Heart right ventricle (tissue), 16 donors: ENCODE data around the gene CYP2S1. TPM values are rescaled to one million over a fixed set of nuclear protein-coding genes. Genes with fewer than 3 reads are reported as not detected.
A peak's percentile ranks its signal among the peaks of the same experiment; 100 is the strongest.

Experiments used
- ATAC-seq, 8 donors: fragments of 200-7000 bp; cut with Tn5 transposase; one replicate each; pipeline ENCODE4 v1.9.1; 2020; ENCODE audit warnings: mild to moderate bottlenecking in 8 of 8, moderate library complexity in 8 of 8, moderate number of reproducible peaks in 1 of 8
- DNase-seq, 2 donors: peaks; one replicate each; pipeline ENCODE4 v3.0.0-alpha.2; 2020
- H3K27ac ChIP-seq, 10 donors: fragments of 200-600 bp; sonication (generic) in 2 of 10; one replicate each; pipeline versions ENCODE4 v1.5.0 to v1.8.0; 2020 to 2022; ENCODE audit warnings: mild to moderate bottlenecking in 3 of 10
- H3K27me3 ChIP-seq, 7 donors: fragments of 200-600 bp; one replicate each; pipeline ENCODE4 v1.8.0; 2021 to 2022; ENCODE audit warnings: mild to moderate bottlenecking in 2 of 7
- H3K36me3 ChIP-seq, 9 donors: fragments of 200-600 bp; sonication (generic) in 1 of 9; one replicate each; pipeline versions ENCODE4 v1.5.0 to v1.8.0; 2020 to 2022; ENCODE audit warnings: mild to moderate bottlenecking in 2 of 9
- H3K4me1 ChIP-seq, 9 donors: fragments of 200-600 bp; sonication (generic) in 1 of 9; one replicate each; pipeline versions ENCODE4 v1.5.0 to v1.8.0; 2020 to 2022; ENCODE audit warnings: mild to moderate bottlenecking in 4 of 9
- H3K4me3 ChIP-seq, 10 donors: fragments of 200-600 bp; sonication (generic) in 2 of 10; one replicate each; pipeline versions ENCODE4 v1.5.0 to v1.8.0; 2020 to 2022; ENCODE audit warnings: mild to moderate bottlenecking in 7 of 10, moderate library complexity in 2 of 10
- H3K9me3 ChIP-seq, 11 donors: fragments of 200-600 bp in 10 of 11; sonication (generic) in 2 of 11; one replicate each; pipeline versions ENCODE4 v1.5.0 to v1.8.0; 2013 to 2022; ENCODE audit warnings: mild to moderate bottlenecking in 2 of 11, control low read depth in 1 of 11, moderate library complexity in 1 of 11
- CTCF ChIP-seq, 9 donors: fragments of 200-600 bp; sonication (generic) in 2 of 9; IDR thresholded peaks; one replicate each; pipeline versions ENCODE4 v1.5.0 to v1.8.0; 2021 to 2022; ENCODE audit warnings: antibody characterized with exemption in 9 of 9, mild to moderate bottlenecking in 5 of 9, moderate library complexity in 1 of 9
- WGBS, 2 donors: extraction: QIAGEN DNeasy Blood & Tissue Kit; methylation state at CpG; one replicate each; pipeline ENCODE4 v1.1.7; 2013; ENCODE audit warnings: inconsistent platforms in 1 of 2; 5-methylcytosine and 5-hydroxymethylcytosine counted together
- intact Hi-C, 10 donors: fragments of 100-400 bp; cut with DNase I; formaldehyde crosslinking; loops; one replicate each; pipeline versions ENCODE4 v1.11.1 to v1.14.2; 2022
- polyA plus RNA-seq, 2 donors: library from polyadenylated mRNA; stranded (reverse); fragments of 200-250 nt; gene quantifications; one replicate each; pipeline ENCODE4 v1.2.3, GENCODE V29; 2013
- total RNA-seq, 10 donors: library from RNA; stranded (reverse); fragmentation: NEBNext Ultra II Directional in 3 of 10; extraction: Animal tissue kit (Norgen Biotek cat#: 25700) in 3 of 10; gene quantifications; one replicate each; pipeline versions ENCODE4 v1.2.1 to v1.2.4, GENCODE V29; 2021 to 2023
- donor health status: Arrhythmogenic right ventricular cardiomyopathy.
- donor health status: ischemic (EF 13 %, LVEDD 7.1; RV severe dilation, severe dysfunction).
- donor health status: healthy with polysubstance abuse.
- donor health status: DM: no; HTN: yes; CAD: no.
- donor health status: DM: no; HTN: no; CAD: no.
- donor health status: ischemic (EF 25% LVEDD 6.9; RV normal size, moderate dysfunction).
- donor health status: ischemic (EF 25% LVEDD 5.7; RV mildly dilated, moderate dysfunction).
- donor health status: healthy.
- donor health status: DM: yes; HTN: yes; CAD: no.
- donor health status: Ischemic cardiomyopathy.
- donor health status: ischemic (EF 35%, LVEDD 5.7; RV mildly dilated, moderate dysfunction).
- donor health status: nonischemic (EF 11% LVEDD 7.7; RV severe dilation, severe dysfunction).
- donor health status: DM: yes; HTN: yes; CAD: no.
- donor health status: PGD.
- donor health status: ischemic (EF 29% LVEDD 5.4; RV normal size, mild dysfunction).
- donor health status: nonischemic (EF 23%, LVEDD 6.1; RV moderate dilation, normal function).

CYP2S1 gene
- total and polyA plus RNA-seq, 12 donors, result 0.29 to 1.1 (median 0.44) TPM; not detected in 5

- H3K36me3 ChIP-seq, result peaks cover 0 to 97% (median 20%) of the 10 kb centered on the region in 9 donors
- peak in 2 of 8 donors; percentile 30 to 37 for ATAC-seq
Observed at GRCh38 chr19:41245843-41246242, 52.8 kb downstream of the CYP2S1 start.

GRCh38 chr19:41248895-41249294 is 55.9 kb downstream of the CYP2S1 start:
- TF ChIP-seq CTCF (IDR thresholded peaks at IDR 0.05), result no peak
- Histone ChIP-seq H3K27me3 (peaks cover 0 to 5% (median 0%) of the 10 kb centered on the region in 7 donors), H3K36me3 (peaks cover 0 to 94% (median 26%) of the 10 kb centered on the region in 9 donors), H3K4me3 (no peak overlapping the region), H3K4me1 (peaks cover 0 to 4% (median 0%) of the 10 kb centered on the region in 9 donors), H3K27ac (no peak overlapping the region), H3K9me3 (no peaks in the 10 kb centered on the region)
- ATAC-seq (no peak), DNase-seq (no peak)
- intact Hi-C loops, result no loop called here
- 93 to 95% methylated on average over 4 of the region's 4 CpGs for WGBS, 2 donors

More at GRCh38 chr19:41245843-41246242, 52.8 kb downstream of the CYP2S1 start:
- Histone ChIP-seq H3K27me3 (no peaks in the 10 kb centered on the region), H3K4me1 (no peaks in the 10 kb centered on the region), H3K27ac (no peak overlapping the region), H3K4me3 (no peak overlapping the region), H3K9me3 (no peaks in the 10 kb centered on the region)
- no peak for DNase-seq
- TF ChIP-seq CTCF (IDR thresholded peaks at IDR 0.05), result no peak
- WGBS, 2 donors, result 69 to 80% methylated on average over 3 of the region's 3 CpGs
- intact Hi-C loops, result no loop called here

- Histone ChIP-seq H3K36me3 (peaks cover 0 to 94% (median 26%) of the 10 kb centered on the region in 9 donors), H3K27ac (no peak overlapping the region), H3K4me1 (peaks cover 0 to 4% (median 0%) of the 10 kb centered on the region in 9 donors), H3K9me3 (no peaks in the 10 kb centered on the region), H3K27me3 (peaks cover 0 to 5% (median 0%) of the 10 kb centered on the region in 7 donors), H3K4me3 (no peak overlapping the region)
- WGBS, 2 donors, result 85 to 89% methylated on average over 9 of the region's 9 CpGs
- ATAC-seq (no peak), DNase-seq (no peak)
- intact Hi-C loops, result loop anchor here in 1 of 10 donors (5.0 kb wide), 1 partner anchor 33 kb away; the partner anchor contains the start of gene AXL
- TF ChIP-seq CTCF (IDR thresholded peaks at IDR 0.05), result no peak
Observed at GRCh38 chr19:41249707-41250423, 56.8 kb downstream of the CYP2S1 start.

- Histone ChIP-seq H3K36me3 (peaks cover 0 to 97% (median 19%) of the 10 kb centered on the region in 9 donors), H3K9me3 (no peaks in the 10 kb centered on the region), H3K4me1 (peaks cover 0 to 4% (median 0%) of the 10 kb centered on the region in 9 donors), H3K27me3 (peaks cover 0 to 5% (median 0%) of the 10 kb centered on the region in 7 donors), H3K4me3 (no peak overlapping the region), H3K27ac (no peak overlapping the region)
- no peak for TF ChIP-seq CTCF (IDR thresholded peaks at IDR 0.05)
- WGBS, 2 donors, result 93 to 95% methylated on average over 6 of the region's 6 CpGs
- intact Hi-C loops, result loop anchor here in 1 of 10 donors (5.0 kb wide), 1 partner anchor 36 kb away; the partner anchor contains the start of gene AXL
- ATAC-seq (no peak), DNase-seq (no peak)
Observed at GRCh38 chr19:41253660-41254059, 60.6 kb downstream of the CYP2S1 start.
